ENCODE results near the gene SRBD1.

DNA sequence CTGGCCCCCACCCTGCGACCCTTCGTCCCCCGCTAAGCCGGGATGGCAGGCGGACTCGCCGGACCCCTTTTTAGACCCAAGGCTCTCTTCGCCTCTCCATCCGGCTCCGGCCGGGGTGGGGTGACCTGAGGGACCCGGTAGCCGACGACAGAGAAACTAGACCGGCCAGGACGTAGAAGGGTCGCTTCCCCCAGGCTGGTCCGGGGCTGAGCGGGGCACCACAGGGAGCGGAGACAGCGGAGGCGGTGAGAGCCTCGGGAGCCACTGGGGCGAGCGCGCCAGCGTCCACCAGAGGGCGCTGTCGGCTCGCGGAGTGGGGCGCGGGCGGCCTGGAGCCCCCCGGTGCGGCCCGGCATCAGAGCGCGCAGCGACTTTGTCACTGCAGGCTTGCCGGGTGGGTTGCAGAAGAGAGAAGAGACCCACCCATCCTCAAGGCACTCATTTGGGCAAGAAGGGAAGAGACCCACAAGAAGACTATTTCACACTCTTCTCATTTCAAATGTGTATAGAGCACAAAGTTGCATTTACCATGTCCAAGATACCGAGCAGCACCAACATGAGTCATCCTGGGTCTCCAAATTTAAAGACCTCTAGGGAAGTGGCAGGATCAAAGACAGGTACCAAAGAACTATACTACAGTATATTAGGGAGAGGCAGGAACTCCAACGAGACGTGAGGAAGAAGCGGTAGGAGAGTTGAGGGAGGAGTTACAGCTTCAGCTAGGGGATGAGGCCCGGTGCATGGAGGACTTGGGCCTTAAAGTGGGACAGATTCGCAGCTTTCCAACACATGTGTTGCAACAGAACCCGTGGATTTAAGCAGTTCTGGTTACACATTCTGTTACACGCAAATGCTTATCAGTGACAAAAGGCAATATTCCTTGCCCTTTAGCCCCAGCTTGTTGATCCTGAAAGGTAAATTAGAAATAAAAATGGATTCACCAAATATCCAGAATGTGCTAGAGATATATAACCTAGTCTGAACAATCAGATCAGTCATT, 32.8 kb upstream of the SRBD1 start:
- TF ChIP-seq EZH2 (IDR thresholded peaks at IDR 0.05; ENCODE audit: borderline replicate concordance, low read depth, low read length, severe bottlenecking) = peak; percentile 63
- TF ChIP-seq, protein P1, sequence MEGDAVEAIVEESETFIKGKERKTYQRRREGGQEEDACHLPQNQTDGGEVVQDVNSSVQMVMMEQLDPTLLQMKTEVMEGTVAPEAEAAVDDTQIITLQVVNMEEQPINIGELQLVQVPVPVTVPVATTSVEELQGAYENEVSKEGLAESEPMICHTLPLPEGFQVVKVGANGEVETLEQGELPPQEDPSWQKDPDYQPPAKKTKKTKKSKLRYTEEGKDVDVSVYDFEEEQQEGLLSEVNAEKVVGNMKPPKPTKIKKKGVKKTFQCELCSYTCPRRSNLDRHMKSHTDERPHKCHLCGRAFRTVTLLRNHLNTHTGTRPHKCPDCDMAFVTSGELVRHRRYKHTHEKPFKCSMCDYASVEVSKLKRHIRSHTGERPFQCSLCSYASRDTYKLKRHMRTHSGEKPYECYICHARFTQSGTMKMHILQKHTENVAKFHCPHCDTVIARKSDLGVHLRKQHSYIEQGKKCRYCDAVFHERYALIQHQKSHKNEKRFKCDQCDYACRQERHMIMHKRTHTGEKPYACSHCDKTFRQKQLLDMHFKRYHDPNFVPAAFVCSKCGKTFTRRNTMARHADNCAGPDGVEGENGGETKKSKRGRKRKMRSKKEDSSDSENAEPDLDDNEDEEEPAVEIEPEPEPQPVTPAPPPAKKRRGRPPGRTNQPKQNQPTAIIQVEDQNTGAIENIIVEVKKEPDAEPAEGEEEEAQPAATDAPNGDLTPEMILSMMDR (IDR thresholded peaks at IDR 0.05; ENCODE audit: borderline replicate concordance, extremely low read depth, low read length, poor library complexity, severe bottlenecking) = peak; percentile 99
